HG02938 (cell line): ENCODE measurements around the gene CATSPERD.
A peak's percentile ranks its signal among the peaks of the same experiment; 100 is the strongest.

ENCODE experiments used
- ATAC-seq: cut with Tn5 transposase; IDR thresholded peaks from one replicate; pipeline ENCODE4 v1.9.1; 2021; ENCODE audit warnings: mild to moderate bottlenecking, moderate library complexity; ENCODE audit not compliant: unreplicated experiment

Gene CATSPERD, protein sequence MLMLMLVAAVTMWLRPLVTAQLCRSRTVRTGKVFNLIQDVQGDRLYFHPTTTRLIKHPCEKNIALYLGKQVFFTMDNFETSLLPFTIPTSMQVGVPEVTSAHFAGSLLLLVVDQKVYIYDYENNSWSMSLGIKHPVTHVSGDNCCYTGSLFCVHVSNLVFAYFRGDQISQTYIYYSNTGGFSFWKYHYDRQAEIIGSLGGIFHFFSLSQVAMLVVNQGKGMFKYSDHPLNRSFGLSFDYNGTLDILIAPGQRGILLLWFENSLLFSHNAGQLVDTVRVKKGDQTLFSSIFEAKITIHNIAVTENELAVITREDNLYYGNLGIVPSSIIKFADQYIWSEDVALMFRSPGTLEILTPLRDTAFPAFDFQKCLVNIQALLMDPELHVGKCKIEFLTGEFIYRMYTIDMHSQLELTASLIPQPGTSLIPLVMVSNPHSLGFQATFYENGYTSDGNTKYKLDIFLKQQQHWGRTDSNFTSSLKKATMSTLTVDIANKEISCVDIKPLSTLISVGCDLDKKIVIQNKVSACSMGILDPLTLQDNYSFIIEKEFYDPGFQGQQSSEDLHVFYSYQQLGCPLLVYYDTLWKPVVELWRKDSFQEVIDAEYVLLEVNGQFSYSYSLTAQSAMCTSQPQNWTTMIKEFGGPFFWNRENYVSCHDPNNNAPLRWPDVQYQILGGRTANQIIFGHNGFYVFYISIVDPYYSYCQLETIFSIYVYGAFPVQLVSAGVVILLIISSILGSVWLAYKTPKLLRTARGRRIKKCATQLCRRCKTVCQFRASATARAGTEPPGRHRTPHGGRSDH

DNA sequence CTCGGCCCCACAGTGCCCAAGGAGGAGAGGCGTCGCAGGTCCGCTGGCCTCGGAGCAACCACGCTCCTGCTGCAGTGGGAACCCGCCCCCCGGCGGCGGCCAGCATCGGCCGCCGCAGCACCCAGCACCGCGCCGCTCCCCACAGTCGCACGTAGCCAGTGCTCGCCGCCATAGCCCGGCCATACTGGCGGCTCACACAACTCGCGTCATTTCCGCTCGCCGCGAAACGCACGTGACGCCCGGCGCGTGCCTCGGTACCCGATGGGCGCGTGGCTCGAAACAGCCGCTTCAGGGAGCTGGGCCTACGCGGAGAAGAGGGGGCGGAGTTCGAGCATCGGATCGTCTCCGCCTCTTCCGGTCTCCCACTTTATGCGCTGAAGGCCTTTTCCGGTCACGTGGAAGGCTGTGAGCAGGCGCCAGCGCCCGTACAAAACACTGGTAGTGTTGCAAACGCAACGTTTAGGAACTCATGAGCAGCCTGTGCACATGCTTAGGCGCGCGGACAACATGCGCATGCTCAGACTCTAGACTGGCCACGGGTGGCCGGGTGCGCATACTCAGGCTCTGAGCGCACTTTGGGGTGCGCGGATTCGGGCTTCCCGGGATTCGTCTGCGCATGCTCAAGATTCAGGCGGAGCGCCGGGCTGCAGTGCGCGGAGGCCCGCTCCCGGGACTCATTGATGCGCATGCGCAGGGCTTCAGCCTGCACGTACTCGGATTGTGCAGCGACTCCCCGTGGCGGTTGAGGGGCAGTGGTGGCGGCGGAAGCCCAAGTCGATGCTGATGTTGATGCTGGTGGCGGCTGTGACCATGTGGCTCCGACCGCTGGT, at the start of gene CATSPERD, which contains the start of gene LONP1:
Gene CATSPERD, plus strand, starts transcription at position 677 of the 830 bp plus-strand sequence. Its CDS starts 101 bp downstream, at position 778.
Gene LONP1, minus strand, starts transcription at position 186 of the 830 bp plus-strand sequence. Its CDS starts 14 bp downstream, at position 172.
- peak; percentile 88 for ATAC-seq

DNA sequence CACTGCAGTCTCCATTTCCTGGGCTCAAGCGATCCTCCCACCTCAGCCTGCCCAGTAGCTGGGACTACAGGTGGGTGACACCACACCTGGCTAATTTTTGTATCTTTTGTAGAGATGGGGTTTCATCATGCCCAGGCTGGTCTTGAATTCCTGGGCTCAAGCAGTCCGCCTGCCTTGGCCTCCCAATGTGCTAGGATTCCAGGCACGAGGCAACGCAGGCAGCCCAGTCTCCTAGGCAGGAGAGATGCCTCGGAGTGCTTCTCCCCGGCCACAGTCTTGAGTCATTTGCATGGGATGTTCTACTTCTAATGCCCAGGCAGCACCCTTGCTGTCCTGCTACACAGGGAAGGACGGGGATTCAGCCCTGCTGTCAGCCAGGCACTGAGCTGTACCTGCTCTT, 48.8 kb upstream of the CATSPERD start:
- no peak for ATAC-seq

DNA sequence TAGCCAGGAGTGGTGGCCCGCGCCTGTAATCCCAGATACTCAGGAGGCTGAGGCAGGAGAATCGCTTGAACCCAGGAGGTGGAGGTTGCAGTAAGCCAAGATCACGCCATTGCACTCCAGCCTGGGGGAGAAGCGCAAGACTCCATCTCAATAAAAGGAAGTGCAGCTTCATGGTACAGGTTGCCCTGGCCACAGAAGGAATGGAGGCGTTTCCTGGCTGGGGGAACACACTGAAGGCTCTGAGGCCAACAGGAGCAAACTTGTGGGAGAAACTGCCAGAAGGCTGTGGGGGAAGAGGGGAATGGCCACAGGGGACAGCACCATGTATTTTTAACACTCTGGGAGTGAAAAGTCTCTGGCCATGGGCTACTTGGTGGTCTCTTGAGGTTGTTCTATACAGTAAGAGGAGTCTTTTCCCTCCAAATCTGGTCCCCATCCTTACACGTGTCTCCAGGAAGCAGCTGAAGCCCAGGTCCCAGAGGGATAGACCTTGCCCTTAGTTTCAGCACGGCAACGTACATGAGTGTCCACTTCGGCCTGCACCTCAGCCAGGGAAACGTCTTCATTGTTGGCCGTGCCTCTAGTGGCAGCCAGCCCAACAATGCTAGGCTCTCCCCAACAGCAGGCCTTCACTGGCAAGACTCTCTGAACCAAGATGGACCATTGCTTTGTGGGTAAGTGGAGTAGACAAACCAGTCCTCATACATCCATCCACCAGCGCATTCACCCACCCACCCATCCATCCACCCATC, 47.6 kb upstream of the CATSPERD start:
- ATAC-seq: no peak

DNA sequence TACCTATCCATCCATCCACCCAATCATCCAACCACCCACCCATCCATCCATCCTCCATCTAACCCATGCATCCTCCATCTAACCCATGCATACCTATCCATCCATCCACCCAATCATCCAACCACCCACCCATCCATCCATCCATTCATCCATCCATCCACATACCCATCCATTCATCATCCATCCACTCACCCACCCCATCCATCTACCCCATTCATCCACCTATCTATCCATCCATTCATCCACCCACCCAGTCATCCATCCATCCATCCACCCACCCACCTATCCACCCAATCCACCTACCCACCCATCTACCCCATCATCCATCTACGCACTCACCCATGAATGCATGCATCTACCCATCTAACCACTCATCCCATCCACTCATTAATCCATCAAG, 46.7 kb upstream of the CATSPERD start:
- ATAC-seq: no peak

DNA sequence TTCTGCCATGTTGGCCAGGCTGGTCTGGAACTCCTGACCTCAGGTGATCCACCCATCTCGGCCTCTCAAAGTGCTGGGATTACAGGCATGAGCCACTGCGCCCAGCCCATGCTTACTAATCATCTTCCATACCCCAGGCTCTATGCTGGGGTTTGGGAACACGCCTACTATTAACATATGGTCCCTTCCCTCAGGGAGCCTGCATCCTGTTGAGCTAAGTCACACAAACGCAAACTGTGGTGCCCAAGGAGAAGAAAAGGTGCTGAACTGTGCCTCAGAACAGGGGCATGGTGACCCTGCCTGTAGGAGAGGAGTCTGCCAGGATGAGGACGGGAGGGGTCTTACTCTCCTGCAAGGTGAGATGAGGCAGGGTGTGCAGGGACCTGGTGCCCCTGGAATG, 45.7 kb upstream of the CATSPERD start:
- no peak for ATAC-seq

DNA sequence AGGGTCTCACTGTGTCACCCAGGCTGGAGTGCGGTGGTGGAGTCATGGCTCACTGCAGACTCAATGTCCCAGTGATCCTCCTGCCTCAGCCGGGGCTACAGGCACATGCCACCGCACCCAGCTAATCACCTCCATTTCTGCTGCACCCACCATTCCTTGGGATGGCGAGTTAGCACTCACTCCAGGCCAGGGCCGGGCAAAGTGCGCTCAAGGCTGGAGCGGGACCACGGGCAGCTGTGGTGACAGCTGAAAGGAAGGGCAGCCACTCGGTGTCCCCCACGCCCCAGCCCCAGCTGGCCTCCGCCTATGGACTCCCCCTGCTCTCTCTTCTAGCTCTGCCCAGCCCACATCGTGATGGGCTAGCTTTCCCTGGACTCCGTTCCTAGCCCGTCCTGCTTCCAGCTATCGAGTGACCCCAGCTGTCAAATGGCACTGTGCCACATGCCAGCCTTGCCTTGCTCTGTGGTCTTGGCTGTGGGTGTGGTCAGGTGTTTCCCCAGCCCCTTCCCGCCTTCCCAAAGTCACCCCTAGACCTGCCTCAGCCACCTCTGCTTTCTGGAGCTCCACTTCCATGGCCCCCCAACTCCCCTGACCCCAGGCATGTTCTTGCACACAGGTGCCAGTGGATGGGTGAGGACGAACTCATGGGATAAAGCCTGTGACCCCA, 44.2 kb upstream of the CATSPERD start:
- no peak for ATAC-seq

DNA sequence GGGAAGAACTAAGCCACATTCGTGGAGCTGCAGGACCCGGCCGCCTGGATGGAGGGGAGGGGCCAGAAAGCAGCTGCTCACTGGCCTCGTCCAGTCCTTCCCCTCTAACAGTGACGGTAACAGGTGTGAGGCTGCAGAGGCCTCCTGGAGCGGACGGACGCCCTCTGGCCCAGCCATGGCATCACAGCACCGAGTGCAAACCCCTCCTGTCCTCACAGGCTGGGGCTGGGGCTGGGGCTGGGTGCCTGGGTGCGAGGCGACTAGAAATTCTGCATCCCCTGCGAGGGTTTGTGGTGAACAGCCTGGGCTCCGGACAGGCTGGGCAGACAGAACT, 43.7 kb upstream of the CATSPERD start:
- ATAC-seq: no peak

DNA sequence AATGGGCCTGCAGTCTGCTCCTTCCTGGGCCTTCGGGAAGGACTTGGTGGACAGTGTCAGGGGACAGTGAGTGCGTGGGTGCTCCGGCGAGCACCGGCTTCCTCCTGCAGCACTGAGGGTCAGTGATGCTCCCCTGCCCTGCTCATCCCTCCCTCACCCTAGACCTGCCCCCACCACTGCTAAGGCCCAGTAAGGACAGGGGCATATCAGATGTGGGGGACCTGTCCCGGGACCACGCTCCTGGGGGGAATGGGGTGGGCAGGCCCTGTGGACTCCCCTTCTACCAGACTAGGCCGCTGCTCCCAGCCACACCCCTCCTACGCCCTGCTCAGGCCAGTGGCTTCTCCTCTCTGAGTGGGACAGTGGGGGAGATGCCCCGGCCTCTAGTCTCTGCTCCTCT, 43.3 kb upstream of the CATSPERD start:
- ATAC-seq: no peak

DNA sequence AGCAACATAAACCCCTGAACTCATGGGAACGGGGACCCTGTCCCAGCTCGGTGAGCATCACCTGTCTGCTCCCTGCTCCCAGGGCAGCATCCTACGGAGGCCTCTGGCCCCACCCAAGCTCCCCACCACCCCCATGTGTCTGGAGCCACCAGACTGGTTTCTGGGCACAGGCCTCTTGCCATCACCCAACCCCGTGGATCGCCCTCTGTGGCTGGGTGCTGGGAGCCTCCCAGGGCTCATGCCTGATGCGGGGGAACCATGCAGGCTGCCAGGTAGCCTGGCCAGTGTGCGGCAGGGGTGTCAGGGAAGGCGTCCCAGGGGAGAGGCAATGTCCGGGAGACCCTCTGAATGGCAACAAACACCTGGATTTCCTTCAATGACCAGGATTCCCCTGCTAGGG, 42.9 kb upstream of the CATSPERD start:
- no peak for ATAC-seq

DNA sequence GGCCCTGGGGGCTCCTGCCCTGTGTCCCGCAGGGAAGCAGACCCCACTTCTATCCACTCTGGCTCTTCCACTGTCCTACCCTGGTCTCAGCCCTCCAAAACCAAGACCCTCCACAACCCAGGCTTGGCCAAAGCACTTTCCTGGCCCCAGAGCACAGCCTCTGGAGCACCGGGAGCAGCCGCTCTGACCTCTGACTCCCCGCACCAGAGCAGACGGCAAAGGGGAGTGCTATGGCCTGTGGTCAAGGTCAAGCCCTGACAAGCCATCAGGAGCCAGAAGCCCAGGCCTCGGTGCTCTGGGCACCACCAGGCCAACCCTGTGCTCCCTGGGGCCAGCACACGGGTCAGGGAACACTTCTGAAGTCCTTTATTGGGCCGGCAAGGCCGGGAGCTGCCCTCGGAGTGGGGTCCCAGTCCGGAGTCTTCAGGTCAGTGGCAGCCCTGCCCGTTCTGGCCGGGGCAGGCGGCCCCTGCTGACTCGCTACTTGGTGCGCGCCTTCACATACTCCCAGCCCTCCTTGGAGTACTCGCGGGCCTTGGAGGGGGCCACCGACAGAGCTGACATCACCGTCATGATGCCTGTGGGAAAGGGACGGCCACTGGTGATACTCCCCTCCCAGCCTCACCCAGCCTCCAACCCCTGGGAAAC, 42.2 kb upstream of the CATSPERD start:
- ATAC-seq: no peak

DNA sequence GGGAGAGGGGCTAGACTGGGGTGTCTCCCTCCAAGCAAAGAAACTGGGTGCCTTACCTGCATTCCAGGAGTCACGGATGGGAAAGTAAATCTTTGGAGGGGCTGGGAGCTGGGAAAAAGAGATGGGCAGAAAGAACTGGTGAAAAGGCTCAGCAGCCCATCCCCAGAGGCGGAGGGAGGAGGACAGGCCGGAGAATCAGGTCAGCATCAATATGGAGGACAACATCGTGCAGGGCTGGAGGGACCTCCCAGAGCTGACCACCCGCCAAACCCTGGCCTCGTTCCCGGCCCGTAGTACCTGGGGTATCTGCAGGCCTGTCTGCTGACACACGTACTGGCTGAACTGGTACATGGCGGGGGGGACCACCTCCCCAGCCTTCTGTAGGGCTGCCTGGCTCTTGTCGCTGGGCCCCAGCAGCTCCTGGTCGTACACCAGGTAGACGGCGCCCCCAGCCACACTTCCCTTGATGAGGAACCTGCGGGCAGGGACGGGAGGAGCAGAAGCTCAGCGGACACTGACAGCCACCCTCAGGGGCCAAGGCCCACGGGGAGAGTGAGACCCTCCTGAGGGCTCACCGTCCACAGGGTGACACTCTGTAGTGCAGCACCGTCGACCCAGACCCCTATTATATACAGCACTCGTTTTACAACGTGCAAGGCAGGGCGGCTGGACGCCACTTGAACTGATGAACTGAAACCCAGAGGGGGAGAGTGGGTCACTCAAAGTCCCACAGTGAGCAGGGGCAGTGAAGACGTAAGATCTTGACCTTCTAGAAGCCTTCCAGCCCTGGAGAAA, 41.0 kb upstream of the CATSPERD start:
- no peak for ATAC-seq

DNA sequence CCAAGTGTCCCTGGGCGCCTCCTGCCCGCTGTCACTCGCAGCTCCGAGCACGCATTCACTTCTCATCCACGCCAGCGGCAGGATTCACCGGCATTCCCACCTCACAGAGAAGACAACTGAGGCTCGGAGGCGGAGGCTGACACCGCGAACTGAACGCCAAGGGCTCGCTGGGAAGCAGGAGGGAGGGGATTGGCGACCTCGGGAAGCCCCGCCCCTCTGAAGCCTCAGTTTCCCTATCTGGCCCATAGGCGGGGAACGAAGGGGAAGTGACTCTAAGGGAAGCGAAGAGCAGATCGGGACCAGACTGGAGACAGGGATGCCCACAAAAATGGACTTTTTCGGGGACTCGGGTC, 40.4 kb upstream of the CATSPERD start:
- ATAC-seq: no peak

DNA sequence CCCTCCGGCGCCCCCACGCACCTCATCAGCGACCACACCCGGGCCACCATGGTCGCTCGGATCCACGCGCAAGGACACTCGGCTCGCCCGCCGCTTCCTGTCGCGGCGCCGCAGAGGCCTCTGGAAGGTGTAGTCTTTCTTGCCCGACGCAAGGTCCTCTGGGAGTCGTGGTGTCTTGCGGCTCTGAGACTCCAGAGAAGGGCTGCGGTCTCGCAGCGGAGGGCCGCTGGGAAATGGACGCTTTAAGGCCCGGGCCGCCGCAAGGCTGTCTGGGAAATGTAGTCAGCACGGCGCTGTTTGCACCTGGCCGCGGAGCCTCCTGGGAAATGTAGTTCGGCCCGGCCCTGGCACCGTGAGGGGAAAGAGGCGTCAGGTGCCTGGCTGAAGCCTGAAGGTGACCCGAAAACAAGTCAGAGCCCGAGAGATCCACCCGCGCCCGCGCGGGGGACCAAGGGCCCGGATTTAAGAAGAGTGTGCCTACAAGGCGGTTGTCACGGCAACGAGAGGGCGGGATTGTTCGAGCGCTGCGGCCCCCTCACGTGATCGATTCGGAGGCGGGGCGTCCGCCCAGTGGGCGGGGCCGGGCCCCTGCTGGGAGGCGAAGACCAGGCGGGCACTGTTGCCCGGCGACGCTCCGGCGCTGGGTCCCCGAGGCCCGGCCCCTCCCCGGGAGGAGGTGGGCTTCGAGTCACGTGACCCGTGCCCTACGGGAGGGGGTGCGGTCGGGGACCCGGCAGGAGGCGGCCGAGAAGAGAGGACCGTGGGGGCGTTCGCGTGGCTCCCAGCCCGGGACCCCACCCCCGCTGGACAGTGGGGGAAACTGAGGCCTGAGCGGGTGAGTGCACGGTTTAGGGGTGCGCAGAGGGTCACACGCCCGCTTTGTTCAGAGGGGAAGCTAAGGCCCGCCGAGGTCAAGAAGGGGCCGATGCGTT, 39.7 kb upstream of the CATSPERD start, which contains the start of the genes HSD11B1L and MICOS13:
Gene HSD11B1L, plus strand, starts transcription at position 591 of the 932 bp plus-strand sequence. CDS start 3,806 bp downstream, outside the sequence.
Gene MICOS13, minus strand, starts transcription at position 80 of the 932 bp plus-strand sequence. Its CDS starts 30 bp downstream, at position 50.
- ATAC-seq: peak; percentile 86

DNA sequence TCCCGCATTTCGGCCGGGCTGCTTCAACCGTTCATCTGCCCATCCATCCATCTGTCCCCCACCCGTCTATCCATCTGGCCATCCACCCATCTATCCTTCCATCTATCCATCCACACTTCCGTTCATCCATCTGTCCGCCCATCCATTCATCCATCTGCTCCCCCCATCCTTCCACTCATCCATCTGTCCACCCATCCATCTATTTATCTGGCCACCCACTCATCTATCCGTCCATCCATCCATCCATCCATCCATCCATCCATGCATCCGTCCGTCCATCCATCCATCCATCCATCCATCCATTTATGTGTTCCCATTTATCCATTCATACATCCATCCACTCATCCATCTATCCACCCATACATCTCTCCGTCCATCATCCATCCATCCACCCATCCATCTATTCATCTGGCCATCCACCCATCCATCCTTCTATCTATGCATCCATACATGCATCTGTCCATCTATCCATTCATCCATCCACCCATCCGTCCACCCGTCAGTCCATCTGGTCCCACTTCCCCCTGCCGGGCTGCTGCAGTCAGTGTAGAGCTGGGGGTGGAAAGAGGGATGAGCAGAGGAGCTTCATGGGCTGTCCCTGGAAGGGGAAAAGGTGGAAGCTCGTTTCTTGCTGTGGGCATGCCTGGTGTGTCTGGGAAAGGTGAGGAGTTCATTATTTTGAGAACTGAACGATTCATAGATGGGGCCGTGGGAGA, 38.9 kb upstream of the CATSPERD start:
- no peak for ATAC-seq

DNA sequence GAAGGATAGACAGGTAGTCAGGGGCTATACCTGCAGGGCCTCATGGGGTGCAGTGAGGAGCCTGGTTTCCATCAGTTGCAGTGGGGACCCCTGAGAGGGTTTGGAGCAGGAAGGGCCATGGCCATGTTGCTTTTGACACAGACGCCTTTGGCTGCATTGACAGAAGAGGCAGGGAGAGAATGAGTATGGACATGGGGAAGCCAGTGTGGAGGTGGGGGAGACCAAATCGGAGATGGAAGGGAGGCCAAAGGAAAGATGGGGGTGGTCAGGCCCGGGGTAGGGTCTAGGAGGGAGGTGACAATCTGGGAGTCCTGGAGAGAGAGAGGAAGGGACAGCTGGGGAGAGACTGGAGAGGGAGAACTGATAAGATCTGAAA, 38.3 kb upstream of the CATSPERD start:
- ATAC-seq: no peak

DNA sequence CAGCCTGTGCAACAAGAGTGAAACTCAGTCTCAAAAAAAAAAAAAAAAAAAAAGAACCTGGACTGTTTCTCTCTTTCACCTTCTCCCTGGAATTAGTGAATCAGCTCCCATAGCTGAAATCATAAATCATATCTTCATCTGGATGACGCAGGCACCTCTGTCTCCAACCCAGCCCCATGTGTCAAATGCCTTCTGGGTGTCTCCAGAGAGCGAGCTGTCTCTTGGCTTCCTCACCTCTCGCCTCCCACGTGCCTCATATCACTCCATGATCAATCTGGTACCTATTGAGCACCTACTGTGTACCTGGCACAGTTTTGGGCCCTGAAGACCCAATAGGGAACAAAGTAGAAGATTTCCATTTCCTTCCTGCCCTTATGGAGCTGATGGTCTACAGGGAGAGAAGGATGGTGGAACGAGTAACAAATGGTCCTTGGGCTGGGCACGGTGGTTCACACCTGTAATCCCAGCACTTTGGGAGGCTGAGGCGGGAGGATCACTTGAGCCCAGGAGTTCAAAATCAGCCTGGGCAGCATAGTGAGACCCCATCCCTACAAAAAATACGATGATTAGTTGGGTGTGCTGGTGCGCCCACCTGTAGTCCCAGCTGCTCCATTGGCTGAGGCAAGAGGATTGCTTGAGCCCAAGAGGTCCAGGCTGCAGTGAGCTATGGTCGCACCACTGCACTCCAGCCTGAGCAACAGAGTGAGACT, 37.1 kb upstream of the CATSPERD start:
- ATAC-seq: no peak
